NCI-H1694 treated with DMSO at 0.1 percent for 48 hours (cell line): ENCODE results near the gene RPH3AL.
A peak's percentile ranks its signal among the peaks of the same experiment; 100 is the strongest.
"Not testable (repeated sequence)": the region's sequence is repeated elsewhere in the genome, so short reads cannot be mapped to it uniquely, and the experiment has no call there.

ENCODE experiments used
- DNase-seq: peaks from one replicate; lab custom pipeline; 2025; lab: John Stamatoyannopoulos, UW

Gene RPH3AL

DNA sequence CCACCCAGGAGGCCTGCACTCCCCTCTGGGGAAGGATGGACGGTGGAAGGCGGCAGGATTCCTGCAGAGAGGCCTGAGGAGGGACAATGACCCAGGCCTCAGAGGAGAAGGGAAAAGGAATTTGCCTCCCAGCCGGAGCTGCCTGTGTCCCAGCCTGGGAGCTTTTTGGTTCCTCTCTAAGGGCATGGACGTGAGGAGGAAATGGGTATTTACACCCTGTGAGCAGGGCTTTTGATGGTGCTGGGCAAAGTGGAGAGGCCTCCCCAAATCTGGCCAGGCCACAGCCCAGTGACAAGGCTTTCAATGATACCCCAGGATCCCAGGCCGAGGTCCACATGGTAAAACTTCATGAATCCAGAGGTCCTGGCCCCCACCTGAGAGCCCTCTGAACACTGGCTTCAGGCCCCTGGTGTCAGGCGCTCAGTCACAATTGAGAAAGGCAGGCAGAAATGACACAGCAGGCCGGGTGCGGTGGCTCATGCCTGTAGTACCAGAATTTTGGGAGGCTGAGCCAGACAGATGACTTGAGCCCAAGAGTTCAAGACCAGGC, 115.1 kb downstream of the RPH3AL start:
- no peak for DNase-seq

DNA sequence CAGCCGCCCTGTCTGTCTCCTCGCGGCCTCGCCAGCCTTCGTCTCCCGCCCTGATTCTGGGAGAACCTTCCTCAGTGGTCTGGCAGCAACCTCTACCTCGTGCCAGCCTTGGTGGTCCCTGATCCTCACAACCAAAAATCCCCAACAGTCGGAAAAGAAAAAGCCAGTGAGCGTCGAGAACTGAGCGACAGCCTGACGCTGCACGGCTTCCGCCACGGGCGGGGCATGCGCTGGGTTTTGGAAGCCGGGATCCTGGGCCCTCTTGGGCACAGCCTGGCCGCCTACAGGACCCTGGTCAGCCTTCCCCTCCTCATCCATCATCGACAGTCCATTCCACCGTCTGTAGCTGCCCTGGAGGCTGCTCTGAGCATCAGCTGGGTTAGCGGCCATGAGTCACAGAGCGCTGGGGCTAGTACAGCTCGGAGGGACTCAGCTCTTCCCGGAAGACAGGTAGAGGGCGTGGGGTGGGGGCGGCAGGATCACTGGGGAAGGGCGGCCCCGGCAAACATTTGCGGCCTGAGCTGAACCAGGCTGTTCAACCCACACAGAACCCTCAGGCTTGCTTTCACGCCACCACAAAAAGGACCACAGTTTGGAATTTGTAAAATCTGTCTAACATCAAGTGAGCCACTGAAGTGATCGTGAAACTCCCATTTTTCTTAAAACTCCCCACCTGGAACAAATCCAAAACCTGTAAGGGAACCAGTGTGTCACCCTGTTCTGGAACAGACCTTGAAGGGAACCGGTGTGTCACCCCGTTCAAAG, 115.8 kb downstream of the RPH3AL start:
- no peak for DNase-seq

- no peak for DNase-seq
These were observed 116.6 kb downstream of the RPH3AL start for GRCh38 chr17:235831-236640.

- DNase-seq: not testable (repeated sequence)
These were observed 117.4 kb downstream of the RPH3AL start for GRCh38 chr17:234994-235830.

DNA sequence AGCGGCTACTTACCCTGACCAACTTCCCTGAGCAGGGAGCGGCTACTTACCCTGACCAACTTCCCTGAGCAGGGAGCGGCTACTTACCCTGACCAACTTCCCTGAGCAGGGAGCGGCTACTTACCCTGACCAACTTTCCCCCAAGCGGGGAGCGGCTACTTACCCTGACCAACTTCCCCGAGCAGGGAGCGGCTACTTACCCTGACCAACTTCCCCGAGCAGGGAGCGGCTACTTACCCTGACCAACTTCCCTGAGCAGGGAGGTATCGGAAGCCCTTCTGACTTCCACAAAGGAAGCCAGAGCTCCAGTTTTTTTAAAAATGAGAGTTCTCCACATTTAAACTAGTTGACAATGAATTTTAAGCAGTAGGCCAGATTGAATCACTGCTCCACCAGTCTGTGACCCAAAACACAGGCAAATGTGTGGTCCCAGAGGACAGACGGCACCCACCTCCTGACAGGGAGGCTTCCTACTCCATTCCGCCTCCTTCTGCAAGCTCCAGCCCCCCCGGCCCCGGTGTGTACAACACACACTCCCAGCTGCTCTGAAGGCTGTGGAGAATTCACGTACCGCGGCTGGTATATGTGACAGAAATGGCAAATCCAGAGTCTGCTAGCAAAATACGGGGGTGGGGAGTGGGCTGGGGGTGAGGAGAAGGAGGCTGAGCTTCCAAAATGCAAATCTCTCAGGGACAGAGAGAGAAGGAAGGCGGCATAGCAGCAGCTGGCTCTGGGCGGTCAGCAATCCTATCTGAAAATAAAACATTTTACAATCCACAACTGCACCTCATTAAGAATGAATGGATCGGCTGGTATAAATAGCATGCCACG, 118.2 kb downstream of the RPH3AL start:
- DNase-seq: not testable (repeated sequence)

DNA sequence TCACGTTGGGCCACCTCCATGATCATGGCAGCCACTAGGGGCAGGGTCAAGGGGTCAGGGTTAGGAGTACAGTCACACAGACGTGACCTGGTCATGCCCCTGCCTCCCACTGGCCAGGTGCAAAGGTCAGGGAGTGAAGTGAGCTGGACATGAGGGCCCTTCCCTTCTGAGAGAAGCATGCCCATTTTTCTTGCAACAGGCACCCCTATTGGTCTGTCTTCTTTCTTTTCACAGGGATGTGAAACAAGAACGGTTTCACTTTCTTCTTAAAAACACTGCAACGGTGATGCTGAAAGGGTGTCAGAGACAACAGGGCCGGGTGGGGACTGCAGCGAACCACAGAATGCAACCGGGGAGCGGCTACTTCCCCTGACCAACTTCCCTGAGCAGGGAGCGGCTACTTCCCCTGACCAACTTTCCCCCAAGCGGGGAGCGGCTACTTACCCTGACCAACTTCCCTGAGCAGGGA, 119.1 kb downstream of the RPH3AL start:
- no peak for DNase-seq

DNA sequence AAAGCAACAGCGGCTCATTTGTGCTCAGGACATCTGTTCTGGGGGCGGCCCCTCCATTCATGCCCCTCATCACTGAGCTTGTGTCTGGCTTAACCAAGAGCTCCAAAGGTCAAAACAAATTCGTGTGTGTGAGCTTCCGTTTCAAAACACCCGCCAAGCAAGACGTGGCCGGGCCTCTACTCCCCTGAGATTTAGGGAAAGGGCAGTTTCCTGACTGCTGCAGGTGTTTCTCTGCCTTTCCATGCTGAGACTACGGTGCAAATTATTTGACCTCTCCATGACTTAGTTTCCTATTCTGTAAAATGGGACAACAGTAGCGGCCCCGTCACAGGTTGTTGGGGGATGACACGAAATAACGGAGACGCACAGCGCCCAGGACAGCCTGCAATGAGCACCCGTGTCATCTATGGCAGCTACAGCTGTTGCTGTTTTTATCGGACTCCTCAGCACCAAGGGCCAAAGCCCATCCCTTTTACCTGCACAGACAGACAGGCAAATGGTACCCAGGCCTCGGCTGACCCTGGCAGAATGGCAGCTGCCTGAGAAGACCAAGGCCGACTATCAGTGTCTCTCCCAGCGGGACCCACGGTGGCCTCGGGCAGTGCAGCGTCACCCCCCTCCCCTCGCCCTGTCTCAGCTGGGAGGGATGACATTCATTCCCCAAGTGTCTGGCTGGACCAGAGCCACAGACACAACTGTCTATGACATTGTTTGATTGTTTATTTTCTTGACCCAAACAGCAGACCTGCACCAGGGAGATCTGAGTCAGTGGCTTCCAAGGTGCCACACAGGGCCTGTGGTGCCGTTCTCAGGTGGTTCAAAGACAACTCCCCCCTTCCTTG, 120.4 kb downstream of the RPH3AL start:
- DNase-seq: no peak

DNA sequence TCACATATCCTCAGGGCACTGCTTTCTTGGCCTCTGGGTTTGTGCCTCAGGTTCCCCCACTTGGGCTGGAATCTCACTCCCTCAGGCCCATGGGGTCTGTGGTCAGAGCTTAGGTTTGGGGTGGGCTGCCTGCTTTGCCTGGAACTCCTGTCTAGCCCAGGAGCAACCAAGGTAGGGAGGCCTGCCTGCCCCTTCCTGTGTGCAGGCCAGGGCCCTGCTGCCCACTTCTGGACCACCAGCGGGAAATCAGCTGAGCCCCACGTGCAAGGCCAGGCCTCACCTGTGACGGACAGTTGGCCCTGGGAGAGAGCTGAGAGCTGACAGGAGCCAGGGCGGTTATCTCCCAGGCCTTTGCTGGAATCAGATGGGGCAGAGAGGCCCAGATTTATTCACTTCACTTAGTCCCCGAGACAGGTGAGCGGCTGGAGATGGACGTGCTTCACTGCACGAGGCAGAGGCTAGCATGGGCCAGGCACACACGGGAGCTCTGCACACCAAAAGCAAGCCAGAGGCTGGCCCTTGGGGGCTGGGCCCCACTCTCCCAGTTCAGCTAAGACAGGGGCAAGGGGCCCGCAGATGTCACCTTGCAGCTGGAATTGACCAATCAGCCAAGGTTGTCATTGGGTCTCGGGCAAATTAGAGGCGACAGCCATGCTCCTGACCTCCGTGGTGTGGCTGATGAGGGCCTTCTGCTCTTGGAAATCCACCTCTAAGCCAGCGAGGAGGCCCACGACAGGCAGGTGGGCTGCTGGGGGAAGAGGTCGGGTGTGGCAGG, 121.2 kb downstream of the RPH3AL start:
- no peak for DNase-seq

DNA sequence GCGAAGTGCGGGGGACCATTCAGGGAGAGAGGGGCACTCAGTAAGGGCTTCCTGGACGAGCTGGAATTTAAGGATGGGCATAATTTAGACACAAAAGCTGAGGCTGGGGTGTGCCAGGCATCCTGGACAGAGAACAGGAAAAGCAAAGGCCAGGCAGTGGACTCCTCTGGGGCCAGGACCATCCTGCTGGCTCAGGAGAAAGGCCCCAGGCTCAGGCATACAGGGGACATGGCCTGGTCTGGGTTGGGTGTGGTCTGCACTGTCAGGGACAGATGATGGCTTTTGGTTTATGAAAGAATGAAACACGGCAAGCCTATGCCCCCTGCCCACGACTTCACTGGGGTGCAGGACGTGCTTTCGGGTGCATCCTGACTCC, 122.2 kb downstream of the RPH3AL start:
- no peak for DNase-seq

DNA sequence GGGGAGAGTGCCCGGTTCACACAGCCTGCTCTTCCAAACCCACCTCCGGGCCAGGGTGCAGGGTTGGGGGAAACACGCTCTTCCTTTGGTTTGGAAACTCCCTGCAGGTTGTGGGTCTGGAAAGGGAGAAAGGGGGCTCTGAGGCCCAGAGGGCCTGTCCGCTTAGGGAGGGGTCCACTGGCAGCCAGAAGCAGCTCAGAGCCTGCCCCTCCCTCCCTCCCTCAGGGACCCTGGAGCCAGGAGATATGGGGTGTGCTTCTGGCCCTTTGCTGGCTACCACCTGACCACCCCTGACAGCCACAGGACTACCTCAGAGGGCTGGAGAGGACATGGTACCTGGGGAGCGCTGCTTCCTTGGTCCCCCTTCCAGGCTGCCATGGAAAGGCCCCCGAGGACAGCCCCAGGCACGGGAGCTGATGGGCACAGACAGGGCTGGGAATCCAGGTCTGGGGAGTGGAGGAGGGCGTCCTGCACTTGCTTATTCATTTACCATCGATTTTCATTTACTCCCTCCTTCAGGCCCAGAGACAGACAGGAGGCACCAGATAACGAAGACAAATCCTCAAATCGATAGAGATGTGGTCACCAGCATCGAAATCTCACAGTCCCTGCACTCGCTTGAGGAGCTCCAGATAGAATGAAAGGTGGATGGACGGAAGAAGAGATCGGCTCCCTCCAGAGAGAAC, 122.8 kb downstream of the RPH3AL start:
- DNase-seq: no peak

- DNase-seq: no peak
These were observed 123.5 kb downstream of the RPH3AL start for GRCh38 chr17:228951-229708.

GRCh38 chr17:227946-228615, 124.5 kb downstream of the RPH3AL start:
- no peak for DNase-seq

- peak; percentile 5 for DNase-seq
These were observed 125.3 kb downstream of the RPH3AL start for GRCh38 chr17:227078-227945.

DNA sequence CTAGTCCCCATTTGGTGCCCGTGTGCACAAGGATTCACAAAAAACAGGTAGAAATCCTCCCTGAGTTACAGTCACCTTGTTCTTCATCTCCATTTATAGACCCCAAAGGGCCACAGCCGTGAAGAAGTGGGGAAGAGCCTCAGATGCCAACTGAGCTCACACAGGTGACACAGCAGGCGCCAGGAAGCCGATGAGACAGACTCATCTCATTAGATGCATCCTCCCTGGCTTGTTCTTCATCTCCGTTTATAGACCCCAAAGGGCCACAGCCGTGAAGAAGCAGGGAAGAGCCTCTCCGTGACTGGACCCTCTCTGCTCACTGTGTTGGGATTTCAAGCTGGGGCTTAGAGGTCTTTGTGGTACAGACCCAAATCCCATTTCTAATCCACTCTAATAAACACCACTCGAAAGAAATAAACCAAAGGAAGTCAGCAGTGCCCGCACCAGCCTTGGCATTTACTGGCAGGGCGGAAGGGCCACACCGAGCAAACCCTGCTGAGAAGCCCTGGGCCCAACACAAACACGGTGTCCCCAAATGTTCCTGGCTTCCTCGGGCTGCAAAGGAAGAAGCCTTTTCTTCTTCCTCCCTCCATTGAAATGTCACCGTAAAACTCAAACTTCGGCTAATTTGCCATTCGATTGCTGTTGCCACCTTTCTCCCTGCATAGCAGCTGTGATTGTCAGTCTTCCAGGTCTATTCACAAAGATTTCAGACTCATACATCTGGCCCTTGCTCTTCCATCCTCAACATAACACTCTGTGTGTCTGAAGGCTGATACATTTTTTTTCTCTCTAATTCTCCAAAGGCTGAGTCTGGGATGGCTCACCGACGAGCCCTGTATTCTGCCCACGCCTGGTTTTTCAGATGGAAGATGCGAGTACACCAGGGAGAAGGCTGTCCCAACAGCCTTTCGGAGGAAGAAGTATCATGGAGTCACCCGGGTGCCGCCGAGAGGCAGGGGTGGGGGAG, 126.2 kb downstream of the RPH3AL start:
- DNase-seq: no peak

DNA sequence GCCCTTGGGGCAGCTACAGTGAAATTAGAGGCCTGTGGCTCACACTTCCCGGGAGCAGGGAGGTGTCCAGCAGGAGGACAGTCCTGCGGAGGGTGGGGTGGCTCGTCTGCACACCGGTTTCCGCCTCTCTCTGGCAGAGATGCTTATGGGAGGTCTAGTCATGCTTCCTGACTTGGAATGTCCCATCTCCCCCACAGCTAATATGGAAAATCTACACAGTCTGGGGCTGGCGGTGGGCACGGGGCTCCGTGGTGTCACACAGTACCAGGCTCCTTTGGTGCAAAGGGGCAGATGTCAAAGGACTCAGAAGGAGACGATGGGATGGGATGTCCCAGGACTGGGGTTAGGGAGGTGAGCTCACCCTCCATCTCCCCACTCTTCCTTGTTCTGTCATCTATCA, 127.1 kb downstream of the RPH3AL start:
- no peak for DNase-seq
